ENCODE results near the gene SCN1B.
"Not testable (repeated sequence)": the region's sequence is repeated elsewhere in the genome, so short reads cannot be mapped to it uniquely, and the experiment has no call there.

SCN1B gene

GRCh38 chr19:35037716-35038622 is 7.7 kb downstream of the SCN1B start:
- DNase-seq (ENCODE audit: low read depth) = no peak

GRCh38 chr19:35038623-35039512 is 8.6 kb downstream of the SCN1B start:
- DNase-seq (ENCODE audit: low read depth) = no peak

DNA sequence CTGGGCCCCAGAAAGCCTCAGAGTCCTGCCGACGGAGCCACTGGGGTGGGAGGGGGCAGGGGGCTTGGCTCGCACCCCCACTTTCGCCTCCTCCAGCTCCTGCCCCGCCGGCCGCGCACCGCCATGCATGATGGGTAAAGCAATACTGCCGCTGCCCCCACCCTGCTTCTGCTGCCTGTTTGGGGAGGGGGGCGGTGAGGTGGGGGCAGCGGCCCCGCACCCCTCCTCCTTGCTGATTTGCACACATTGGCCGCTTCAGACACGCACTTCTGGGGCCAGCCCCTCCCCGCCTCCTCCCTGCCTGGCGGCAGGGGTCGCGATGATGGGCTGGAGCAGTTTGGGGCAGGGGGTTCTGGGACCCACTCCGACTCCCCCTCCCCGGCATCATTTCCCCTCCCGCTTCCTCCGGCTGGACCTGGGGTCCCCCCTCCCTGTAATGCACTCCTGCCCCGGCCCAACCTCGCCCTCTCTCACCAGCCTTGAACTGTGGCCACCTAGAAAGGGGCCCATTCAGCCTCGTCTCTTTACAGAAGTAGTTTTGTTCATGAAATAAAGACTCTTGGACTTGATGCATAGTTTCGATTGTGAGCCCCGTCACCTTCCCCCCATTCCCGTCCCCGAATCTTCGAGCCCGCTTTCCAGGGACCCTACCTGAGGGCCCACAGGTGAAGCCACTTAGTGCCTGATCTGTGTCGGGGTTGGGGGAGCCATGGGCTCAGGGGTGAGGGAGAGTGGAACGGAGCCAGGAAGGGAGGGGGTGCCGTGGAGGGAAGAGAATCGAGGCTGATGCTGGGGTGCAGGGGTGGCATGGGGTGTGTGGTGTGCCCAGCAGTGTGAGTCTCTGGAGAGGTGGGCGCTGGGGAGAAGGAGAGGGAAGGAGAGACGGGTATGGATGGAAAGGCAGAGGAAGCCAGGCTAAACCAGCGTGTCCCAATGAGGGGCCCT is 9.9 kb downstream of the SCN1B start:
- DNase-seq (ENCODE audit: low read depth) = no peak

GRCh38 chr19:35040826-35041547 is 10.7 kb downstream of the SCN1B start:
- DNase-seq (ENCODE audit: low read depth) = no peak

GRCh38 chr19:35041548-35042055 is 11.3 kb downstream of the SCN1B start, which contains the start of gene HPN:
HPN (plus strand) TSS chr19:35041721; CDS start chr19:35042507, 786 bp downstream.
- DNase-seq (ENCODE audit: low read depth) = no peak

DNA sequence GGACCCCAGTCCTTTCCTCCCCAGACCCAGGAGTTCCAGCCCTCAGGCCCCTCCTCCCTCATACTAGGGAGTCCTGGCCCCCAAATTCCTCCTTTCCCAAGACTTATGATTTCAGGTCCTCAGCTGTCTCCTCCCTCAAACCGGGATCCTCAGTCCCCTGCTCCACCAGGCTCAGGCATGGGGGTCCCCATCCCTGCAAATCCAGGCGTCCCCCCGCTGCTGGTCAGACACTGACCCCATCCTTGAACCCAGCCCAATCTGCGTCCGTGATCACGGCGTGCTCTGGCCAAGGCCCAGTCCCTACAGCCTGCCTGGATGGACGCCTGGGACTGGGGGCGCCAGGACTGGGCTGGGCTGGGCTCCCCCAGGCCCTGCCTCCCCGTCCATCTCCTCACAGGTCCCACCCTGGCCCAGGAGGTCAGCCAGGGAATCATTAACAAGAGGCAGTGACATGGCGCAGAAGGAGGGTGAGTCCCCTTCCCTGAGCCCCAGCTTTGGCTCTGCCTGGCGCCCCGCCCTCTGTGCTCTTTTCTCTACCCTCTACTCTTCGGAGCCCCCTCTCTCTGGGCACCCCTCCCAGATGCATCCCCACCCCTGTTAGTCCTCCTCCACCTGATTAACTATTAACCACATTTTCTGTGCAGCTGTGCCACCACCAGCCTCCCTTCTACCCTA is 11.9 kb downstream of the SCN1B start:
- DNase-seq (ENCODE audit: low read depth) = no peak

GRCh38 chr19:35042954-35043604 is 12.8 kb downstream of the SCN1B start:
- DNase-seq (ENCODE audit: low read depth) = no peak

DNA sequence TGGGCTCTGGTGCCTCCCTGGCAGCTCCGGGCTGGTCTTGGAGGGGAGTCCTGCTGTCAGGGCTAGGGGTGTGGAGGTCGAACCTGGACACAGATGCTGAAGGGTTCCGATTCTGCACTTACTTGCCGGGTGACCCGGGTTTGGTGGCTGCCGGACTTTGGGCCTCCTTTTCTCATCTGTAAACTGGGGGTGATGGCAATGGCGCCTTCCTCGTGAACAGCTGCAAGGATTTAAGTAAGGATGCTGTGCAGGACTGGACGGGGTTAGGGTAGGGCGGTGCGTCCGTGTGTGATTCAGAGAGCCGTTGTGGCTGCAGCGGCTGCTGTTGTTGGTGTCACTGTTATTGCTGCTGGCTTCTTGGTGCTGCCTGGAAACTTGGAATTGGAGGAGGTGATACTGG is 13.6 kb downstream of the SCN1B start:
- DNase-seq (ENCODE audit: low read depth) = no peak

GRCh38 chr19:35044317-35045117 is 14.2 kb downstream of the SCN1B start:
- DNase-seq (ENCODE audit: low read depth) = no peak

DNA sequence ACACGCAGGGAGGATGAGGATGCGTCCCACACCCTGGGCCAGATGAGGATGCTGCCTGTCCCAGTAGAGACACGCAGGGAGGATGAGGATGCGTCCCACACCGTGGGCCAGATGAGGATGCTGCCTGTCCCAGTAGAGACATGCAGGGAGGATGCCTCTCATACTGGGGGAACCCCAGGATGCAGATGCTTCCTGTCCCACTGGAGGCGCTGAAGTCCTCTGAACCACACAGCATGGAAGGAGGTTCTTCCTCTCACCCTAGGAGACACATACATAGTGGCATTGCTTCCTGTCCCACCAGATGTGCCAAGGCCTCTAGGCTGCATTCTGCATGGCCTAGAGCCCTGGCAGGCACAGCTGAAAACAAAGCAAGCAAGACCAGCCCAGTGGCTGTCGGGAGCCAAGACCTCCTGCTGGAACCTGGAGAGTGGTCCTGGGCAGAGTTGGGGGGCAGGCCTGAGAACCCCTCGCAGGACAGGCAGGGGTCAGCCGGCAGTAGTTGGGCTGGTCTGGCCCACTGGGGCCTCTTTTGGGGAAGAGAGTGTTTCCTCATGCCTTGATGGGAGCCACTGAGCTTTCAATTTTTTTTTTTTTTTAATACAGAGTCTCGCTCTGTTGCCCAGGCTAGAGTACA is 15.5 kb downstream of the SCN1B start:
- no peak for DNase-seq (ENCODE audit: low read depth)

GRCh38 chr19:35046461-35046860 is 16.2 kb downstream of the SCN1B start:
- DNase-seq (ENCODE audit: low read depth) = no peak

DNA sequence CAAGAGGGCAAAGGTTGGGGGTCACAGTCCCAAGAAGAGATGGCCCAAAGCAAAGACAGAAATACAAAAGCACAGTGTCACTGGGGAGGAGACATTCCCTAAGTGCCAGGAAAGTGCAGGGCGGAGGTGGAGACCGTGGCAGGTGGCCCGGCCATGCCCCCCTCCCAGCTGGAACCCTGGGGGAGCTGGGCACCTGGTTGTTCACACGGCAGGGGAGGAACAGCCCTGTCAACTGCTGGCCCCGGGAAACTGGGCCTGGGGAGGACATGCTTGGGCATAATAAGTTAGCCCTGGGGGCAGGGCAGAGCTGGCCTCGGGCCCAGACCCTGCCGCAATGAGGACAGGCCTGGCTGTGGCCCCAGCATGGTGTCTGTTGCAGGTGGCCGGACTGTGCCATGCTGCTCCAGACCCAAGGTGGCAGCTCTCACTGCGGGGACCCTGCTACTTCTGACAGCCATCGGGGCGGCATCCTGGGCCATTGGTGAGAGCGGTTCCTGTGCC is 18.7 kb downstream of the SCN1B start:
- DNase-seq (ENCODE audit: low read depth) = no peak

- no peak for DNase-seq (ENCODE audit: low read depth)
Measured at GRCh38 chr19:35049456-35049855, 19.2 kb downstream of the SCN1B start.

DNA sequence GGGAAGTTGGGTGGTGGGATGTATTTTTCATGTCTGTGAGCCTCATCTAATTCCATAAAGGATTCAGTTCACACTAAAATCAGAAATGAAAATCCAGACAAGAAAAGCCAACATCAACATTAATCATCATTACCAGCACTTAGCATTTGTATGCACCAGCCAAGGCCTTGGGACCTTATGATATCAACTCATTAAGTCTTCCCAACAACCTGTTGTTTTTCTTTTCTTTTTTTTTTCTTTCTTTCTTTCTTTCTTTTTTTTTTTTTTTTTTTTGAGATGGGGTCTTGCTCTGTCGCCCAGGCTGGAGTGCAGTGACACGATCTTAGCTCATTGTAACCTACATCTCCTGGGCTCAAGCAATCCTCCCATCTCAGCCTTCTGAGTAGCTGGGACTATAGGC is 20.4 kb downstream of the SCN1B start:
- not testable (repeated sequence) for DNase-seq (ENCODE audit: low read depth)

- not testable (repeated sequence) for DNase-seq (ENCODE audit: low read depth)
Measured at GRCh38 chr19:35051268-35051667, 21.0 kb downstream of the SCN1B start.

DNA sequence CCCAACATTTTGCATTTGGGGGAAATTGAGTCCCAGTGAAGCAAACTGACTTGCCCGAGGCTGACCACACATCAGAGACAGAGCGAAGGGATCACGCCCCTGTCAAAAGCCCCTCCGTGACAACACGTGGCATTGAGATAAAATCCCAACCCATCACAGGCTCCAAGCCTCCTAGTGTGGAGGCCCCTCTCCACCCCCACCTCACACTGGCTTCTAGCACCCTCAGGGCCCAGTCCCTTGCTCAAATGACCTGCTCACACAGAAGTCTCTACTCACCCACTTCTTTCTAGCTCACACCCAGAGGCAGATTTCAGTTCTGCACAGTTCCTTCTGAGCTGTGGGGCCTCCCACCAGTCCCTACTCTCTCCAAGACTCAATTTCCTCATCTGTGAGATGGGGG is 21.5 kb downstream of the SCN1B start:
- DNase-seq (ENCODE audit: low read depth) = no peak

GRCh38 chr19:35052599-35053190 is 22.4 kb downstream of the SCN1B start:
- no peak for DNase-seq (ENCODE audit: low read depth)

Measured in stromal cell of bone marrow (primary cell).